Thymus (tissue), 11 donors: Measurements from ENCODE around the gene CASP2. TPM values are rescaled to one million over a fixed set of nuclear protein-coding genes. Genes with fewer than 3 reads are reported as not detected.

ENCODE experiments used
- DNase-seq, 9 donors: peaks; one replicate each; pipeline ENCODE4 v3.0.0-alpha.2; 2013; ENCODE audit warnings: low spot score in 9 of 9, low read depth in 6 of 9, missing footprints in 1 of 9
- H3K27ac ChIP-seq, 2 donors: one replicate each; pipeline ENCODE4 v1.5.1; 2013; ENCODE audit warnings: control low read depth in 1 of 2, low read depth in 1 of 2, low read length in 1 of 2, mild to moderate bottlenecking in 1 of 2, moderate library complexity in 1 of 2
- H3K27me3 ChIP-seq, 2 donors: one replicate each; pipeline ENCODE4 v1.5.1; 2013; ENCODE audit warnings: low read length in 1 of 2; ENCODE audit not compliant: control insufficient read depth in 2 of 2, insufficient read depth in 1 of 2
- H3K36me3 ChIP-seq, 2 donors: one replicate each; pipeline ENCODE4 v1.5.1; 2013; ENCODE audit warnings: low read length in 1 of 2, mild to moderate bottlenecking in 1 of 2, moderate library complexity in 1 of 2; ENCODE audit not compliant: control insufficient read depth in 2 of 2, insufficient read depth in 2 of 2
- H3K4me1 ChIP-seq, 2 donors: one replicate each; pipeline ENCODE4 v1.5.1; 2013; ENCODE audit warnings: low read length in 2 of 2; ENCODE audit not compliant: control insufficient read depth in 2 of 2, insufficient read depth in 2 of 2
- H3K4me3 ChIP-seq, 2 donors: one replicate each; pipeline ENCODE4 v1.5.1; 2013; ENCODE audit warnings: low read length in 2 of 2, control low read depth in 1 of 2, mild to moderate bottlenecking in 1 of 2
- H3K9me3 ChIP-seq, 2 donors: one replicate each; pipeline ENCODE4 v1.5.1; 2013; ENCODE audit warnings: low read length in 1 of 2, mild to moderate bottlenecking in 1 of 2; ENCODE audit not compliant: control insufficient read depth in 2 of 2, insufficient read depth in 1 of 2
- WGBS: extraction: QIAGEN DNeasy Blood & Tissue Kit; methylation state at CpG from one replicate; pipeline ENCODE4 v1.1.7; 2013; 5-methylcytosine and 5-hydroxymethylcytosine counted together
- polyA plus RNA-seq: library from polyadenylated mRNA; stranded (reverse); fragments of 200-250 nt; gene quantifications from one replicate; pipeline ENCODE4 v1.2.3, GENCODE V29; 2013
- total RNA-seq: library from RNA; stranded (reverse); fragments of 120-200 nt; gene quantifications from one replicate; pipeline ENCODE4 v1.2.4, GENCODE V29; 2013
- donor health status: healthy.

Gene CASP2
- total and polyA plus RNA-seq, 2 donors = 17.5 to 18.6 TPM

- H3K27ac ChIP-seq = no peak within 1 kb of the TSS
- no peaks in the 10 kb centered on the region for H3K27me3 ChIP-seq
- H3K4me3 ChIP-seq = no peak within 1 kb of the TSS
- peaks cover 0 to 25% of the 10 kb centered on the region in 2 donors for H3K4me1 ChIP-seq
- no peaks in the 10 kb centered on the region for H3K36me3 ChIP-seq
- H3K9me3 ChIP-seq = no peaks in the 10 kb centered on the region
- 75% methylated on average over 5 of the region's 5 CpGs for WGBS
- no peak for DNase-seq
Observed at GRCh38 chr7:143315776-143316175, 27.6 kb downstream of the CASP2 start, which contains the start of gene CLCN1. TSS of gene CLCN1 (plus strand) at chr7:143316111. CDS start at chr7:143316213, 102 bp downstream.

- WGBS = 95% methylated on average over 4 of the region's 4 CpGs
- Histone ChIP-seq H3K4me1 (peaks cover 0 to 20% of the 10 kb centered on the region in 2 donors), H3K27ac (no peak overlapping the region), H3K27me3 (no peaks in the 10 kb centered on the region), H3K9me3 (no peaks in the 10 kb centered on the region), H3K4me3 (no peak overlapping the region), H3K36me3 (no peaks in the 10 kb centered on the region)
- no peak for DNase-seq
Observed at GRCh38 chr7:143316492-143316891, 28.3 kb downstream of the CASP2 start.

GRCh38 chr7:143318661-143319060 is 30.5 kb downstream of the CASP2 start:
- Histone ChIP-seq H3K4me1 (peaks cover 0 to 23% of the 10 kb centered on the region in 2 donors), H3K27me3 (no peaks in the 10 kb centered on the region), H3K9me3 (no peaks in the 10 kb centered on the region), H3K4me3 (no peak overlapping the region), H3K27ac (peak overlapping the region in 1 of 2 donors; percentile 49), H3K36me3 (no peaks in the 10 kb centered on the region)
- 93% methylated on average over 5 of the region's 5 CpGs for WGBS
- DNase-seq = no peak

- 86% methylated on average over 9 of the region's 9 CpGs for WGBS
- H3K36me3 ChIP-seq = no peaks in the 10 kb centered on the region
- H3K4me3 ChIP-seq = no peak overlapping the region
- DNase-seq = no peak
- no peaks in the 10 kb centered on the region for H3K27me3 ChIP-seq
- no peaks in the 10 kb centered on the region for H3K9me3 ChIP-seq
- peaks cover 0 to 22% of the 10 kb centered on the region in 2 donors for H3K4me1 ChIP-seq
- no peak overlapping the region for H3K27ac ChIP-seq
Observed at GRCh38 chr7:143320620-143321019, 32.5 kb downstream of the CASP2 start.

- no peaks in the 10 kb centered on the region for H3K9me3 ChIP-seq
- H3K27ac ChIP-seq = no peak overlapping the region
- WGBS = 96% methylated on average over 10 of the region's 10 CpGs
- peaks cover 0 to 16% of the 10 kb centered on the region in 2 donors for H3K4me1 ChIP-seq
- no peak for DNase-seq
- H3K36me3 ChIP-seq = no peaks in the 10 kb centered on the region
- H3K27me3 ChIP-seq = no peaks in the 10 kb centered on the region
- no peak overlapping the region for H3K4me3 ChIP-seq
Observed at GRCh38 chr7:143321242-143321641, 33.1 kb downstream of the CASP2 start.

- Histone ChIP-seq H3K36me3 (no peaks in the 10 kb centered on the region), H3K4me1 (peaks cover 0 to 12% of the 10 kb centered on the region in 2 donors), H3K4me3 (no peak overlapping the region), H3K9me3 (no peaks in the 10 kb centered on the region), H3K27me3 (no peaks in the 10 kb centered on the region), H3K27ac (no peak overlapping the region)
- DNase-seq = no peak
- WGBS = 92% methylated on average over 4 of the region's 4 CpGs
Observed at GRCh38 chr7:143321734-143322133, 33.6 kb downstream of the CASP2 start.

GRCh38 chr7:143322760-143323633 is 34.8 kb downstream of the CASP2 start:
- Histone ChIP-seq H3K36me3 (no peaks in the 10 kb centered on the region), H3K4me3 (no peak overlapping the region), H3K27ac (no peak overlapping the region), H3K4me1 (peaks cover 0 to 8% of the 10 kb centered on the region in 2 donors), H3K27me3 (no peaks in the 10 kb centered on the region), H3K9me3 (no peaks in the 10 kb centered on the region)
- 91% methylated on average over 23 of the region's 23 CpGs for WGBS
- DNase-seq = no peak

GRCh38 chr7:143323653-143324052 is 35.5 kb downstream of the CASP2 start:
- H3K27ac ChIP-seq = no peak overlapping the region
- H3K9me3 ChIP-seq = no peaks in the 10 kb centered on the region
- no peak overlapping the region for H3K4me3 ChIP-seq
- DNase-seq = no peak
- H3K4me1 ChIP-seq = peaks cover 0 to 8% of the 10 kb centered on the region in 2 donors
- H3K36me3 ChIP-seq = no peaks in the 10 kb centered on the region
- 93% methylated on average over 12 of the region's 12 CpGs for WGBS
- H3K27me3 ChIP-seq = no peaks in the 10 kb centered on the region

- 85% methylated on average over 2 of the region's 2 CpGs for WGBS
Observed at GRCh38 chr7:143325240-143325639, 37.1 kb downstream of the CASP2 start.

More at GRCh38 chr7:143325240-143325639, 37.1 kb downstream of the CASP2 start:
- no peaks in the 10 kb centered on the region for H3K27me3 ChIP-seq
- no peak overlapping the region for H3K27ac ChIP-seq
- no peaks in the 10 kb centered on the region for H3K9me3 ChIP-seq
- H3K36me3 ChIP-seq = no peaks in the 10 kb centered on the region
- H3K4me3 ChIP-seq = no peak overlapping the region
- H3K4me1 ChIP-seq = peaks cover 0 to 3% of the 10 kb centered on the region in 2 donors
- no peak for DNase-seq
